Osteoblast (primary cell): ENCODE data around the gene XIRP2. TPM values are rescaled to one million over a fixed set of nuclear protein-coding genes. Genes with fewer than 3 reads are reported as not detected.

Experiments
- DNase-seq: peaks from one replicate; pipeline ENCODE4 v3.0.0; 2011; ENCODE audit warnings: low spot score, mixed read lengths; ENCODE audit not compliant: insufficient read length; ENCODE audit errors: missing footprints
- H2AFZ ChIP-seq: 2 replicates; pipeline ENCODE4 v1.6.0; 2011; ENCODE audit warnings: mild to moderate bottlenecking, low read length
- H3K27ac ChIP-seq: 2 replicates; pipeline ENCODE4 v1.5.1; 2011; ENCODE audit warnings: mild to moderate bottlenecking, low read depth, low read length, moderate library complexity
- H3K27me3 ChIP-seq: 2 replicates; pipeline ENCODE4 v1.6.0; 2012; ENCODE audit warnings: mild to moderate bottlenecking, control low read depth, inconsistent platforms, low read length, moderate library complexity; ENCODE audit not compliant: insufficient read depth
- H3K36me3 ChIP-seq: 2 replicates; pipeline ENCODE4 v1.5.1; 2011; ENCODE audit warnings: mild to moderate bottlenecking, low read length, control low read depth, moderate library complexity; ENCODE audit not compliant: insufficient read depth
- H3K4me1 ChIP-seq: 2 replicates; pipeline ENCODE4 v1.5.1; 2011; ENCODE audit warnings: mild to moderate bottlenecking, low read length, control low read depth, moderate library complexity; ENCODE audit not compliant: insufficient read depth
- H3K4me2 ChIP-seq: 2 replicates; pipeline ENCODE4 v1.6.0; 2011; ENCODE audit warnings: mild to moderate bottlenecking, low read length; ENCODE audit not compliant: insufficient read depth
- H3K4me3 ChIP-seq: fragments of 200-600 bp; sonication (generic); 3 replicates; pipeline ENCODE4 v1.5.1; 2012; ENCODE audit warnings: mild to moderate bottlenecking, low read length, inconsistent platforms; ENCODE audit not compliant: insufficient read depth
- H3K79me2 ChIP-seq: 2 replicates; pipeline ENCODE4 v1.6.0; 2012; ENCODE audit warnings: mild to moderate bottlenecking, low read length, control low read depth, inconsistent platforms; ENCODE audit not compliant: insufficient read depth
- H3K9me3 ChIP-seq: 2 replicates; pipeline ENCODE4 v1.5.1; 2011; ENCODE audit warnings: low read depth, low read length, control low read depth
- H4K20me1 ChIP-seq: 2 replicates; pipeline ENCODE4 v1.6.0; 2012; ENCODE audit warnings: mild to moderate bottlenecking, low read length, control low read depth; ENCODE audit not compliant: insufficient read depth
- CTCF ChIP-seq: IDR thresholded peaks from 2 replicates; pipeline ENCODE4 v1.5.1; 2011; ENCODE audit warnings: mild to moderate bottlenecking, low read depth, low read length, moderate library complexity; ENCODE audit errors: extremely low read depth
- total RNA-seq: library from RNA; depleted of rRNA; stranded (reverse); fragments of >200 nt; gene quantifications from 2 replicates; pipeline ENCODE4 v1.2.3, GENCODE V29; 2012

Gene XIRP2
- total RNA-seq, 1 donor: not detected

- H3K27me3 ChIP-seq: peaks cover 13% of the 10 kb centered on the region
- peaks cover 22% of the 10 kb centered on the region for H3K4me1 ChIP-seq
- no peaks in the 10 kb centered on the region for H3K9me3 ChIP-seq
- H3K4me2 ChIP-seq: peak overlapping the region; percentile 95
- H2AFZ ChIP-seq: peak overlapping the region; percentile 78
- H3K79me2 ChIP-seq: no peaks in the 10 kb centered on the region
- peak overlapping the region; percentile 73 for H3K4me3 ChIP-seq
- peak; percentile 55 for DNase-seq
- no peaks in the 10 kb centered on the region for H3K36me3 ChIP-seq
- no peak for TF ChIP-seq CTCF
- no peak overlapping the region for H3K27ac ChIP-seq
- H4K20me1 ChIP-seq: no peaks in the 10 kb centered on the region
Measured at GRCh38 chr2:167294776-167295140, 406.5 kb downstream of the XIRP2 start.

GRCh38 chr2:167297292-167297691 lies 409.0 kb downstream of the XIRP2 start:
- H3K4me3 ChIP-seq: no peak overlapping the region
- H3K4me1 ChIP-seq: peaks cover 18% of the 10 kb centered on the region
- H3K4me2 ChIP-seq: no peak overlapping the region
- H4K20me1 ChIP-seq: no peaks in the 10 kb centered on the region
- peaks cover 10% of the 10 kb centered on the region for H3K27me3 ChIP-seq
- no peak overlapping the region for H2AFZ ChIP-seq
- no peak for TF ChIP-seq CTCF
- no peaks in the 10 kb centered on the region for H3K36me3 ChIP-seq
- no peak overlapping the region for H3K27ac ChIP-seq
- no peak for DNase-seq
- H3K79me2 ChIP-seq: no peaks in the 10 kb centered on the region
- H3K9me3 ChIP-seq: no peaks in the 10 kb centered on the region

GRCh38 chr2:167298017-167298416 lies 409.7 kb downstream of the XIRP2 start:
- no peak overlapping the region for H3K4me2 ChIP-seq
- no peak for TF ChIP-seq CTCF

More at GRCh38 chr2:167298017-167298416, 409.7 kb downstream of the XIRP2 start:
- Histone ChIP-seq H3K4me3 (no peak overlapping the region), H3K79me2 (no peaks in the 10 kb centered on the region), H3K27ac (no peak overlapping the region), H3K36me3 (no peaks in the 10 kb centered on the region), H3K27me3 (peaks cover 10% of the 10 kb centered on the region), H3K4me1 (peaks cover 18% of the 10 kb centered on the region), H2AFZ (no peak overlapping the region), H3K9me3 (no peaks in the 10 kb centered on the region), H4K20me1 (no peaks in the 10 kb centered on the region)
- DNase-seq: no peak
